ENCODE results near the gene SORBS2. TPM values are rescaled to one million over a fixed set of nuclear protein-coding genes. Genes with fewer than 3 reads are reported as not detected.

The SORBS2 gene
- total and polyA plus RNA-seq, 2 of the 4 experiments (the other 2 are of a cell fraction): 0.18 TPM; not detected in 1

DNA sequence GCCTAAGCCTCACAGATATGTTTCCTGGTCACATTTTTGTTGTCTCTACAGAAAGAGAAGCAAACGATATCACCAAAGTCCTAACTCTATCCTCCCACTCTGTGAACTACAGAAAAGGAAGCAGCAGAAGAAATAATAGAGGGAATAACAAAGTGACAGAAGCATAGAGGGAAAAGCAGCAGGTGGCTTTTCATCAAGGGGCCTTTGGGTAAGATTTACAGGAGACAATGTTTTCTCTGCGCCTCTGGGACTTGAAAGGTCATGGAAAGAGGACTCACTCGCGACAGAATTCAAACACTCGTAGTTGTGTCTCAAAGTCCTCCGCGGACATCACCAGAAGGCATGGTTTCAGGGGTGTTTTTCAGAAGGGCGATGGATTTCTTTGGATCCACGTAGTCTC is 66.1 kb downstream of the SORBS2 start:
- Histone ChIP-seq H3K4me1 (ENCODE audit: control insufficient read depth, insufficient read depth, low read length) (no peaks in the 10 kb centered on the region), H3K9me1 (ENCODE audit: insufficient read depth, low read length) (no peaks in the 10 kb centered on the region), H3K4me2 (ENCODE audit: low read depth, low read length) (no peak overlapping the region), H3K23ac (ENCODE audit: low read depth, low read length) (no peak overlapping the region), H3K56ac (ENCODE audit: extremely low read depth, insufficient read depth, low read length) (no peak overlapping the region), H4K5ac (ENCODE audit: low read depth, low read length) (no peak overlapping the region), H2BK15ac (ENCODE audit: low read depth, low read length) (no peak overlapping the region), H3K9me3 (ENCODE audit: control insufficient read depth, insufficient read depth, low read length) (no peaks in the 10 kb centered on the region; the same call in 1 of the 2 replicates), H2BK20ac (ENCODE audit: low read depth, low read length) (no peak overlapping the region), H4K91ac (ENCODE audit: insufficient read depth, low read depth, low read length) (no peak overlapping the region), H3K4me3 (ENCODE audit: insufficient read depth, low read depth, low read length) (no peak overlapping the region), H2BK5ac (ENCODE audit: low read depth, low read length, poor library complexity, severe bottlenecking) (no peak overlapping the region), H3K18ac (ENCODE audit: low read depth, low read length) (no peak overlapping the region), H3K4ac (ENCODE audit: low read depth, low read length) (no peak overlapping the region), H2AK5ac (ENCODE audit: low read depth, low read length) (no peak overlapping the region), H3K27ac (ENCODE audit: insufficient read depth, low read length) (no peak overlapping the region), H4K20me1 (ENCODE audit: insufficient read depth, low read length) (no peaks in the 10 kb centered on the region), H2AFZ (replicated peaks; ENCODE audit: low read length, poor library complexity) (no peak overlapping the region), H3K27me3 (ENCODE audit: control insufficient read depth, insufficient read depth, low read length) (peaks cover 46% of the 10 kb centered on the region), H2BK120ac (ENCODE audit: low read depth, low read length) (no peak overlapping the region), H4K8ac (ENCODE audit: low read depth in 2 of 2, low read length in 2 of 2) (no peak overlapping the region), H2AK9ac (replicated peaks; ENCODE audit: low read depth, low read length, poor library complexity) (no peak overlapping the region), H3K14ac (replicated peaks; ENCODE audit: low read depth, low read length) (no peak overlapping the region), H3K79me1 (ENCODE audit: low read depth in 1 of 2, low read length in 2 of 2) (no peaks in the 10 kb centered on the region), H3K9ac (ENCODE audit: low read depth, low read length) (no peak overlapping the region), H3K36me3 (ENCODE audit: control insufficient read depth, insufficient read depth, low read length) (no peaks in the 10 kb centered on the region)
- dilution Hi-C loops (cut with HindIII; ENCODE audit: low sequenced_read_pairs, unreplicated experiment) (no loop called here), in situ Hi-C loops (cut with MboI; ENCODE audit: low sequenced_read_pairs) (no loop called here), intact Hi-C loops (cut with micrococcal nuclease) (no loop called here)
- ChIA-PET CTCF (no interaction called here), POLR2A (ENCODE audit: unreplicated experiment) (no interaction called here)
- ATAC-seq (ENCODE audit: low read depth) (no peak), DNase-seq (no peak)
- BruUV-seq (replicated peaks): no TSS peak
- 80% methylated on average over 1 of the region's 9 CpGs; no CpG with 5 or more reads in 1 of the 2 experiments for WGBS, 2 experiments (ENCODE audit: extremely low coverage in 2 of 2, insufficient read length in 1 of 2)
- no peak for TF ChIP-seq MAFK (IDR thresholded peaks at IDR 0.05; ENCODE audit: low read depth, low read length)
- no peak for TF ChIP-seq MAZ (IDR thresholded peaks at IDR 0.05; ENCODE audit: borderline replicate concordance, low read depth, low read length)
- no peak for TF ChIP-seq POLR2A (IDR thresholded peaks at IDR 0.05; ENCODE audit: low read depth, low read length)
- TF ChIP-seq NFE2L2 (IDR thresholded peaks at IDR 0.05; ENCODE audit: low read depth, low read length): no peak
- no peak for TF ChIP-seq RAD21 (IDR thresholded peaks at IDR 0.05; ENCODE audit: low read length)
- TF ChIP-seq CEBPB (IDR thresholded peaks at IDR 0.05; ENCODE audit: low read depth, low read length): no peak
- no peak for TF ChIP-seq RCOR1 (IDR thresholded peaks at IDR 0.05; ENCODE audit: insufficient replicate concordance, low read length)
- TF ChIP-seq CHD1 (IDR thresholded peaks at IDR 0.05; ENCODE audit: low read depth, low read length): no peak
- no peak for TF ChIP-seq FOS (IDR thresholded peaks at IDR 0.05; ENCODE audit: low read depth, low read length)

Measured in IMR-90 (cell line).